Panc1 (cell line): ENCODE data around the gene CCDC51. TPM values are rescaled to one million over a fixed set of nuclear protein-coding genes. Genes with fewer than 3 reads are reported as not detected.

ENCODE experiments used
- ATAC-seq: fragments of 200-7000 bp; cut with Tn5 transposase; 2 replicates; pipeline ENCODE4 v1.9.1; 2020; ENCODE audit warnings: mild to moderate bottlenecking, moderate library complexity
- BruUV-seq: library from RNA; stranded (reverse); fragments of 400-500 nt; replicated peaks from 2 replicates; lab custom pipeline; 2021; lab: Mats Ljungman, UMichigan
- CTCF ChIA-PET: fragments of 300-600 bp; sonication (Branson Sonifier 250); formaldehyde crosslinking; loops from one replicate; lab custom pipeline; 2022; ENCODE audit warnings: antibody characterized with exemption; lab: Charles Lee
- POLR2A ChIA-PET: fragments of 300-600 bp; sonication (Branson Sonifier 250); formaldehyde crosslinking; loops from one replicate; lab custom pipeline; 2022; ENCODE audit warnings: antibody characterized with exemption; lab: Charles Lee
- DNase-seq: peaks from one replicate; pipeline ENCODE4 v3.0.0-alpha.2; 2010; ENCODE audit warnings: low read depth, low spot score
- H3K27ac ChIP-seq: 2 replicates; pipeline ENCODE4 v1.5.1; 2011; ENCODE audit warnings: mild to moderate bottlenecking, low read length, inconsistent platforms
- H3K27me3 ChIP-seq: fragments of 200-500 bp; sonication (Bioruptor generic); 2 replicates; pipeline ENCODE4 v1.6.0; 2014; ENCODE audit warnings: low read length, inconsistent platforms; ENCODE audit not compliant: control insufficient read depth, insufficient read depth
- H3K36me3 ChIP-seq: fragments of 200-500 bp; sonication (Bioruptor generic); 2 replicates; pipeline ENCODE4 v1.5.1; 2014; ENCODE audit warnings: inconsistent platforms, mild to moderate bottlenecking, low read length, moderate library complexity; ENCODE audit not compliant: control insufficient read depth, insufficient read depth
- H3K4me1 ChIP-seq: 2 replicates; pipeline ENCODE4 v1.5.1; 2011; ENCODE audit warnings: inconsistent platforms, mild to moderate bottlenecking, low read length, moderate library complexity; ENCODE audit not compliant: control insufficient read depth, insufficient read depth
- H3K4me3 ChIP-seq, 2 experiments: 2 replicates each; pipeline ENCODE4 v1.5.1; 2011 to 2012; ENCODE audit warnings: low read depth in 2 of 2, low read length in 2 of 2, mild to moderate bottlenecking in 2 of 2, inconsistent platforms in 1 of 2, moderate library complexity in 1 of 2
- H3K9me3 ChIP-seq: fragments of 200-500 bp; sonication (Bioruptor generic); 2 replicates; pipeline ENCODE4 v1.5.1; 2014; ENCODE audit warnings: low read depth, mild to moderate bottlenecking, inconsistent platforms, low read length, moderate library complexity; ENCODE audit not compliant: control insufficient read depth, insufficient read depth
- POLR2AphosphoS5 ChIP-seq: IDR thresholded peaks from 2 replicates; pipeline ENCODE4 v1.6.1; 2012; ENCODE audit warnings: mild to moderate bottlenecking, low read depth, low read length, moderate library complexity
- SIN3A ChIP-seq: IDR thresholded peaks from 2 replicates; pipeline ENCODE4 v1.6.1; 2012; ENCODE audit warnings: low read depth, mild to moderate bottlenecking, low read length, moderate library complexity, borderline replicate concordance; ENCODE audit not compliant: insufficient read depth
- TCF7L2 ChIP-seq: IDR thresholded peaks from 2 replicates; pipeline ENCODE4 v1.6.1; 2011; ENCODE audit warnings: mild to moderate bottlenecking, low read depth, low read length, inconsistent platforms
- in situ Hi-C: cut with HindIII; loops from 2 replicates; pipeline ENCODE4 v1.10.0; 2016; ENCODE audit warnings: low sequenced_read_pairs, low pct_unique_long_range_greater_than_20kb
- intact Hi-C: fragments of 100-400 bp; cut with micrococcal nuclease; formaldehyde crosslinking; loops from one replicate; pipeline ENCODE4 v1.10.0; 2022; ENCODE audit not compliant: unreplicated experiment
- total RNA-seq: library from RNA; stranded (reverse); gene quantifications from one replicate; pipeline ENCODE4 v1.2.1, GENCODE V29; 2021; ENCODE audit not compliant: unreplicated experiment
- TF ChIP-seq, protein P1 (sequence below): fragments of 450-650 bp; IDR thresholded peaks from 2 replicates; pipeline ENCODE4 v1.5.1; 2017; ENCODE audit warnings: mild to moderate bottlenecking
- TF ChIP-seq, protein P2 (sequence below), 2 experiments: IDR thresholded peaks; 2 replicates each; pipeline ENCODE4 v1.6.1; 2011 to 2012; ENCODE audit warnings: low read depth in 2 of 2, control low read depth in 1 of 2, low read length in 1 of 2, mild to moderate bottlenecking in 1 of 2, moderate library complexity in 1 of 2; ENCODE audit not compliant: insufficient read depth in 1 of 2

CCDC51 gene
- total RNA-seq, 1 experiment from 2014 or later = 11.9 TPM

DNA sequence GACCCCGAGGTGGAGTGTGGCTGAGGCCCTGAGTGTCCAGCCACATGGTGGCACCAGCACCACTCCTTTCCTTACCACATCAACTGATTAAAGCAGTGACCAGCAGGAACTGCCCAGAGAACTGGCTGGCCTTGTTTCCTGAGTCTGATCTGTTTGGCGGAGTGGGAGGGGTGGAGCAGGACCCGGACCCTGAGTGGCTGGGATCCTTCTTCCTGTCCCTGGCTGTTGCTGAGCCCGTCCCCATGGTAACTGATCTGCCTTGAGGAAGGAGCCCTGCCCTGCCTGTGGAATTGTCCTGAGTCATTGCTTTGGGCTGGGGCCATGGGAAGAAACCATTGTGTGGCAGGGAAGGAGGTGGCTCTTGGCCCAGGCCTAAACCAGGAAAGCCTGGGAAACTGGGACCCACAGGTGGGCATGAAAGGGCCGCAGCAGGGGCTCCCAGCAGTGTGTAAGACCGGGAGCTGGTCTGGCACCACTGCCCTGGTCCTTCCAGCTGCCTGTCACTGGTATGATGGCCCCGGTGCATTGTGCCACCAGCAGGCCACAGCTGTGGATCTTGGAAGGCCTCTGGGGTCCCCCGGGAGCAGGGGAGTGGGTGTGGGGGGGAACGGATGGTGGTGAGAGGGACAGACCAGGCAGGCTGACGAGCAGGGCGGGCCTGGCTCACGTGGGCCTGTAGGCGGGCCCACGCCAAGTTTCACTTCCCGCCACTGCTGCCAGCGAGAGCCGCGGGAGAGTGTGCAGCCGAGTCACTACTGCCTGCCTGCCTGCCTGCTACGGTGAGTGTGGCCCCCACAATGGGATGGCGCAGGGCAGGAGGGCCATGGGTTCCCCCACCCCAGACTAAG is 25.8 kb upstream of the CCDC51 start:
- in situ Hi-C loops (no loop called here), intact Hi-C loops (loop anchor here (5.0 kb wide), 1 partner anchor 82 kb away; no protein-coding TSS in a partner anchor)
- ChIA-PET CTCF (no interaction called here), POLR2A (interaction anchor here (0.6 kb wide), 1 partner anchor 17 kb away, joined by 23 read pairs; no protein-coding TSS in a partner anchor)
- H3K4me3 ChIP-seq = peak overlapping the region; percentile 1 to 18; a peak in 2 of 4 replicates
- H3K27me3 ChIP-seq = no peaks in the 10 kb centered on the region
- TF ChIP-seq, protein P1, sequence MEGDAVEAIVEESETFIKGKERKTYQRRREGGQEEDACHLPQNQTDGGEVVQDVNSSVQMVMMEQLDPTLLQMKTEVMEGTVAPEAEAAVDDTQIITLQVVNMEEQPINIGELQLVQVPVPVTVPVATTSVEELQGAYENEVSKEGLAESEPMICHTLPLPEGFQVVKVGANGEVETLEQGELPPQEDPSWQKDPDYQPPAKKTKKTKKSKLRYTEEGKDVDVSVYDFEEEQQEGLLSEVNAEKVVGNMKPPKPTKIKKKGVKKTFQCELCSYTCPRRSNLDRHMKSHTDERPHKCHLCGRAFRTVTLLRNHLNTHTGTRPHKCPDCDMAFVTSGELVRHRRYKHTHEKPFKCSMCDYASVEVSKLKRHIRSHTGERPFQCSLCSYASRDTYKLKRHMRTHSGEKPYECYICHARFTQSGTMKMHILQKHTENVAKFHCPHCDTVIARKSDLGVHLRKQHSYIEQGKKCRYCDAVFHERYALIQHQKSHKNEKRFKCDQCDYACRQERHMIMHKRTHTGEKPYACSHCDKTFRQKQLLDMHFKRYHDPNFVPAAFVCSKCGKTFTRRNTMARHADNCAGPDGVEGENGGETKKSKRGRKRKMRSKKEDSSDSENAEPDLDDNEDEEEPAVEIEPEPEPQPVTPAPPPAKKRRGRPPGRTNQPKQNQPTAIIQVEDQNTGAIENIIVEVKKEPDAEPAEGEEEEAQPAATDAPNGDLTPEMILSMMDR = peak; percentile 79
- TF ChIP-seq TCF7L2 = no peak
- no TSS peak for BruUV-seq
- H3K4me1 ChIP-seq = peaks cover 10% of the 10 kb centered on the region
- no peaks in the 10 kb centered on the region for H3K9me3 ChIP-seq
- ATAC-seq (peak; percentile 79), DNase-seq (peak; percentile 80)
- H3K27ac ChIP-seq = peak overlapping the region; percentile 65
- H3K36me3 ChIP-seq = no peaks in the 10 kb centered on the region; the same call in 1 of the 2 replicates

DNA sequence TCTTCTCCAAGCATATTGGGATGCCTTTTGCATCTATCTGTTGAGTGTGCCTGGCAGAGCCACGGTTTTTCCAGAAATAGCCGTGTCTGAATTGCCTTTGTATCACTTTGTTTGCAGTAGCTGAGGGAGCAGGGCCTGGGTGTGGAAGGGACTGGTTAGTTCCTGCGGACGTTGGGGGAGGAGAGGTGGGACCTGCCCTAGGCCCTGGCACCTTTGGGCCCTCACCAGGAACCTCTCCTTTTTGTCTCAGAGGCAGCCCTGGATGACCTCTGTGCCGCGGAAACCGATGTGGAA is 25.3 kb upstream of the CCDC51 start:
- peaks cover 2% of the 10 kb centered on the region; the same call in 1 of the 2 replicates for H3K36me3 ChIP-seq
- in situ Hi-C loops = no loop called here

More for the DNA sequence above, 25.3 kb upstream of the CCDC51 start:
- Histone ChIP-seq H3K27ac (peak overlapping the region; percentile 65), H3K9me3 (no peaks in the 10 kb centered on the region), H3K4me3 (no peak overlapping the region), H3K4me1 (peaks cover 10% of the 10 kb centered on the region), H3K27me3 (no peaks in the 10 kb centered on the region)
- ChIA-PET POLR2A (no interaction called here), CTCF (no interaction called here)
- peak; percentile 5 for ATAC-seq
- no TSS peak for BruUV-seq
- intact Hi-C loops = loop anchor here (5.0 kb wide), 1 partner anchor 82 kb away; no protein-coding TSS in a partner anchor
- TF ChIP-seq POLR2AphosphoS5 = no peak
- TF ChIP-seq TCF7L2 = no peak
- TF ChIP-seq, protein P2, sequence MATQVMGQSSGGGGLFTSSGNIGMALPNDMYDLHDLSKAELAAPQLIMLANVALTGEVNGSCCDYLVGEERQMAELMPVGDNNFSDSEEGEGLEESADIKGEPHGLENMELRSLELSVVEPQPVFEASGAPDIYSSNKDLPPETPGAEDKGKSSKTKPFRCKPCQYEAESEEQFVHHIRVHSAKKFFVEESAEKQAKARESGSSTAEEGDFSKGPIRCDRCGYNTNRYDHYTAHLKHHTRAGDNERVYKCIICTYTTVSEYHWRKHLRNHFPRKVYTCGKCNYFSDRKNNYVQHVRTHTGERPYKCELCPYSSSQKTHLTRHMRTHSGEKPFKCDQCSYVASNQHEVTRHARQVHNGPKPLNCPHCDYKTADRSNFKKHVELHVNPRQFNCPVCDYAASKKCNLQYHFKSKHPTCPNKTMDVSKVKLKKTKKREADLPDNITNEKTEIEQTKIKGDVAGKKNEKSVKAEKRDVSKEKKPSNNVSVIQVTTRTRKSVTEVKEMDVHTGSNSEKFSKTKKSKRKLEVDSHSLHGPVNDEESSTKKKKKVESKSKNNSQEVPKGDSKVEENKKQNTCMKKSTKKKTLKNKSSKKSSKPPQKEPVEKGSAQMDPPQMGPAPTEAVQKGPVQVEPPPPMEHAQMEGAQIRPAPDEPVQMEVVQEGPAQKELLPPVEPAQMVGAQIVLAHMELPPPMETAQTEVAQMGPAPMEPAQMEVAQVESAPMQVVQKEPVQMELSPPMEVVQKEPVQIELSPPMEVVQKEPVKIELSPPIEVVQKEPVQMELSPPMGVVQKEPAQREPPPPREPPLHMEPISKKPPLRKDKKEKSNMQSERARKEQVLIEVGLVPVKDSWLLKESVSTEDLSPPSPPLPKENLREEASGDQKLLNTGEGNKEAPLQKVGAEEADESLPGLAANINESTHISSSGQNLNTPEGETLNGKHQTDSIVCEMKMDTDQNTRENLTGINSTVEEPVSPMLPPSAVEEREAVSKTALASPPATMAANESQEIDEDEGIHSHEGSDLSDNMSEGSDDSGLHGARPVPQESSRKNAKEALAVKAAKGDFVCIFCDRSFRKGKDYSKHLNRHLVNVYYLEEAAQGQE (IDR thresholded peaks at IDR 0.05; ENCODE audit: insufficient read depth in 1 of 2, low read depth in 2 of 2, low read length in 1 of 2) = no peak
- no peak for TF ChIP-seq SIN3A
- TF ChIP-seq, protein P1 = no peak
- no peak for DNase-seq
